ENCODE results near the gene OTOS.

OTOS gene

GRCh38 chr2:240121190-240121589 is 19.3 kb downstream of the OTOS start:
- no peak for DNase-seq (ENCODE audit: low spot score)

GRCh38 chr2:240114233-240114632 is 26.2 kb downstream of the OTOS start:
- DNase-seq (ENCODE audit: low spot score), result no peak

GRCh38 chr2:240112914-240113690 is 27.4 kb downstream of the OTOS start:
- DNase-seq (ENCODE audit: low spot score), result no peak

GRCh38 chr2:240111253-240111652 is 29.2 kb downstream of the OTOS start:
- DNase-seq (ENCODE audit: low spot score), result no peak

- DNase-seq (ENCODE audit: low spot score), result no peak
Observed at GRCh38 chr2:240109386-240109785, 31.1 kb downstream of the OTOS start.

- DNase-seq (ENCODE audit: low spot score), result no peak
Observed at GRCh38 chr2:240107477-240107796, 33.0 kb downstream of the OTOS start.

- no peak for DNase-seq (ENCODE audit: low spot score)
Observed at GRCh38 chr2:240106765-240107476, 33.5 kb downstream of the OTOS start.

GRCh38 chr2:240105982-240106381 is 34.5 kb downstream of the OTOS start:
- no peak for DNase-seq (ENCODE audit: low spot score)

- no peak for DNase-seq (ENCODE audit: low spot score)
Observed at GRCh38 chr2:240103136-240103535, 37.3 kb downstream of the OTOS start.

- DNase-seq (ENCODE audit: low spot score), result no peak
Observed at GRCh38 chr2:240098349-240098748, 42.1 kb downstream of the OTOS start.

GRCh38 chr2:240095556-240096523 is 44.6 kb downstream of the OTOS start:
- DNase-seq (ENCODE audit: low spot score), result no peak

- no peak for DNase-seq (ENCODE audit: low spot score)
Observed at GRCh38 chr2:240089306-240089705, 51.2 kb downstream of the OTOS start.
